GM19324 (cell line): Measurements from ENCODE around the gene GCC2.

ENCODE experiments used
- ATAC-seq: cut with Tn5 transposase; IDR thresholded peaks from one replicate; pipeline ENCODE4 v1.9.1; 2021; ENCODE audit warnings: mild to moderate bottlenecking, moderate library complexity; ENCODE audit not compliant: unreplicated experiment, low FRiP score

GCC2 gene, protein sequence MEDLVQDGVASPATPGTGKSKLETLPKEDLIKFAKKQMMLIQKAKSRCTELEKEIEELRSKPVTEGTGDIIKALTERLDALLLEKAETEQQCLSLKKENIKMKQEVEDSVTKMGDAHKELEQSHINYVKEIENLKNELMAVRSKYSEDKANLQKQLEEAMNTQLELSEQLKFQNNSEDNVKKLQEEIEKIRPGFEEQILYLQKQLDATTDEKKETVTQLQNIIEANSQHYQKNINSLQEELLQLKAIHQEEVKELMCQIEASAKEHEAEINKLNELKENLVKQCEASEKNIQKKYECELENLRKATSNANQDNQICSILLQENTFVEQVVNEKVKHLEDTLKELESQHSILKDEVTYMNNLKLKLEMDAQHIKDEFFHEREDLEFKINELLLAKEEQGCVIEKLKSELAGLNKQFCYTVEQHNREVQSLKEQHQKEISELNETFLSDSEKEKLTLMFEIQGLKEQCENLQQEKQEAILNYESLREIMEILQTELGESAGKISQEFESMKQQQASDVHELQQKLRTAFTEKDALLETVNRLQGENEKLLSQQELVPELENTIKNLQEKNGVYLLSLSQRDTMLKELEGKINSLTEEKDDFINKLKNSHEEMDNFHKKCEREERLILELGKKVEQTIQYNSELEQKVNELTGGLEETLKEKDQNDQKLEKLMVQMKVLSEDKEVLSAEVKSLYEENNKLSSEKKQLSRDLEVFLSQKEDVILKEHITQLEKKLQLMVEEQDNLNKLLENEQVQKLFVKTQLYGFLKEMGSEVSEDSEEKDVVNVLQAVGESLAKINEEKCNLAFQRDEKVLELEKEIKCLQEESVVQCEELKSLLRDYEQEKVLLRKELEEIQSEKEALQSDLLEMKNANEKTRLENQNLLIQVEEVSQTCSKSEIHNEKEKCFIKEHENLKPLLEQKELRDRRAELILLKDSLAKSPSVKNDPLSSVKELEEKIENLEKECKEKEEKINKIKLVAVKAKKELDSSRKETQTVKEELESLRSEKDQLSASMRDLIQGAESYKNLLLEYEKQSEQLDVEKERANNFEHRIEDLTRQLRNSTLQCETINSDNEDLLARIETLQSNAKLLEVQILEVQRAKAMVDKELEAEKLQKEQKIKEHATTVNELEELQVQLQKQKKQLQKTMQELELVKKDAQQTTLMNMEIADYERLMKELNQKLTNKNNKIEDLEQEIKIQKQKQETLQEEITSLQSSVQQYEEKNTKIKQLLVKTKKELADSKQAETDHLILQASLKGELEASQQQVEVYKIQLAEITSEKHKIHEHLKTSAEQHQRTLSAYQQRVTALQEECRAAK (N-terminal part only)

DNA sequence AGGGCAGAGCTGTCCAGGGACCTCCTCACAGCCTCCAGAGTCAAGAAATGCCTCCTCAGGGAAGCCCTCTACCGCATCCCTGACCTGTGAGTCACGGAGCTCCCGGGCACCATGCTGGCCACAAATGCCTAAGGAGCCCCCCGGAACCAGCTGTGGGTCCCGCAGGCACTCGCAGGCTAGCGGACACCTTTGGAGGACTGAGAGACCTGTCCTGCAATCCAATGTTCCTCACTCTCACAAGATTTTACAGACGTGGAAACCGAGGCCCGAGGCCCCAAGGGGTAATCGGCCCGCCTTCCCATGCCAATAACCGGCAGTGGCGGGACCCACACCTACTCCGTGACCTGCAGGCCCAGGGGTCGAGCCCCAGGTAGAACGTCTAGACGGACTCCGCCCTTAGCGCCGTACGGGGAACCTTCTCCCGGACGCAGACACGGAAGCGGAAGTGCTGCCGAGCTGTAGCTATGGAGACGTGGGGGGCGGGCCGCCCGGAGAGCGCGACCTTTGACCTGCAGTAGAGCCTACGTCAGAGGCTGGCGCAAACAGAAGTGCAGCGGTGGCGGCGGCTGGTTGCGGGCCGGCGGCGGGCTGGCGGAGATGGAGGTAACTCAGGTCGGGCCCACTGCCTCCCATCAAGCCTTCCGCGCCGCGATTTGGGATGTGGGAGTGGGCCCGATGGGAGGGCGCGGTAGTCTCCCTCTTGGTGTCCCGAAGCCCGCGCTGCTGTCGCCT is at the start of gene GCC2:
TSS of gene GCC2 (plus strand) at position 529 of the 732 bp plus-strand sequence. CDS start at position 598, 69 bp downstream.
- ATAC-seq = peak; percentile 99

DNA sequence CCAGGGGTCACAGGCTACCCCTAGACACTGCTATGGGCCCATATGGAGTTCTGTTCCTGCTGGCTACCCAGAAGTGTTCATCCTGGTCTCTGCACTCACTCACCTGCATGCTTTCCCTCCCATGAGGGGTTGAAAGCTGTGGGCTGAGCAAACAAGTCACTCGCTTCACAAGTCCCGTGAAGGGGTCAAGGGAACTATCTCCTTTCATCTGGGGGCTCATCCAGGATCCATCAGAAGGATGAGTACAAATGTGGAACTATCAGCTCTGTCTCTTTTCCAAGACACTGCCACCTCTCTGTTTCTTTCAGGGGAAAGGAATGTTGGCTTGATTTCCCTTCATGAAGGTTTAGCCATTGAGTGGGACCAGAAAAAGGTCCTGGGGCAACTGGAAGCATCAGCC is 49.5 kb upstream of the GCC2 start:
- ATAC-seq = no peak

DNA sequence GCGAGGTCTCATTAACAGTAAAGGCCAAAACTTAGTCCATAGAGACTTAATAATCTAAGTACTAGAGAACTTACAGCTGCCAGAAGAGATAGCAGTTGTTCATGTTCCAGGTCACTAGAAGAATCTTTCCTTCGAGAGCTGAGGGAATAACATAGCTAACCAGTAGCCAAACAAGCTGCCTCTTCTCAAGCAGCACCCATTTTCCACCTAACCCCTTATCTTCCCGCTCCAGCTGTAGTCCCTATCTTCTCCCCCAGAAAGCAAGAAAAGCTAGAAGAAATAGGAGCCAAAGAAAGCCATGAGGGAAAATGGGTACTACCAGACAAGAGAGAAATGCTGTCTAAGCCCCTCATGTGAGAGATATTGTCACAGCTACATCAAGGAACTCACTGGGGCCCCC is 47.2 kb upstream of the GCC2 start:
- ATAC-seq = no peak

DNA sequence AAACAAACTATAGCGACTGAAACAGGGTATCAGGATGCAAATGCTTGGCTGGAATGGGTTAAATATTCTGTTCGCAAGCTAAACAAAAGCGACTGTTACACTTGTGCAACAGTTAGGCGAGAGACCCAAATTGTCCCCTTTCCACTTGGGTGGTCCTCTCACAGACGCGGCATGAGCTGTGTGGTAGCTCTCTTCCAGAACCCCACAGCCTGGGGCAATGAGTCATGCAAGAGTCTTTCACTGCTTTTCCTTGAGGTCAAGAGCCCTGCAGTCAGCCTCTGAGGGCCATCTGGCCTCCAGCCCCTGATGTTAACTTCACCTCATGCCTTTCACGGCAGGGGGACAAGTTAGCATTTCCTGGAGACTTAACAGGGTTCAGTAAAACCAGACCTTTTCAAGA is 45.5 kb upstream of the GCC2 start:
- ATAC-seq = no peak

DNA sequence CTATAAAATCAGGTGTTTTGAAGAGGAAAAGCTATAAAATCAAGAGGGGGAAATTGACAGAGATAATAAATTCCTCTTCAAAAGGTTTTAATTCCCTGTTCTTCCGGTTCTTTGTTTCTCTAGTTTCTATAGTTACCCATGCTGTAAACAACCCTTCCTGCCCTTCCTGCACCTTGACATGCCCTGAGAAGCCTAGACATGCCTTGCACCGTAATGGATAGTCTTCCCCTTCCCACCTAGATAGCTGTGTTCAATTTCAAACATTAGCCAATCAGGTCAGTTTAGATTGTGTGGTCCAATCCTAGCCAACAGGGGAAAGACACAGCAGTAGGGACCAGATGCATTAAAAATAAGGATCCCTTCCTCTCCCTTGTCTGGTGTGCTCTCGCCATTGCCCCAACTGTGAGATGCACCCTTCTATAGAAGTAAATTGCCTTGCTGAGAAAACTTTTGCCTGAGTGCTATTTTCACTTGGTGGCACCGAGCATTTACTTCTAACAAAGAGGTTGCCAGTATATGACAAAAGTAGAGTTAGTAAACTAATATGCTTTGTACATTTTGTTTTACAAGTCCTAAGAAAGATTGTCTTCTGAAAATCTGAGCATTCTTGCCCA is 44.1 kb upstream of the GCC2 start:
- no peak for ATAC-seq

DNA sequence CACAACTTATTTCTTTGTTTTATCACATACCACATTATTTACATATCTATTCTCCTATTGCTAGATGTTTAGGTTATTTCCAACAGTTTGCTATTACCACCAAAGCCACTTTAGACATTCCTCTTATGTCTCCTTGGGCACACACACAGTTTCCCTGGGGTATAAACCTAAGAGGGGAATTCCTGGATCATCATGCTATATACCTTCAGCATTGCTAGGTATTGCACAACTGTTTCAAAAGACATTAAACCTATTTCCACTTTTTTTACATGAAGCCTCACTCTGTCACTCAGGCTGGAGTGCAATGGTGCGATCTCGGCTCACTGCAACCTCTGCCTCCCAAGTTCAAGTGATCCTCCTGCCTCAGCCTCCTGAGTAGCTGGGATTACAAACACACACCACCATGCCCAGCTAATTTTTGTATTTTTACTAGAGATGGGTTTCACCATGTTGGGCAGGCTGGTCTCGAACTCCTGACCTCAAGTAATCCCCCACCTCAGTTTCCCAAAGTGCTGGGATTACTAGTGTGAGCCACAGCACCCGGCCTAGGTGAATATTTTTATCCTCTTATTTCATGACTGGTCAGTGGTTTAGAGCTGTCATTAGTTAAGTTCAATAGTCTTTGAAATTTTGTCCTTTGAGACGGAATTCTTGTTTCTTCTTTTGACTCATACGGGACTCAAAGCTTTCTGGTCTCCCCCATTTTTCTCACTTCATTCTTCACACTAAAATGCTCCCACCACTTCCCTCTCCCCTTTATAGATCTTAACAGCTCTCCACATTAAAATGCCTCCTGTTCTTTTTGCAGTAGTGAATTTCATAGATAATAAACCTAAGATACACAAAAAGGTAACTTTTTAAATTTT is 40.9 kb upstream of the GCC2 start:
- ATAC-seq = no peak

DNA sequence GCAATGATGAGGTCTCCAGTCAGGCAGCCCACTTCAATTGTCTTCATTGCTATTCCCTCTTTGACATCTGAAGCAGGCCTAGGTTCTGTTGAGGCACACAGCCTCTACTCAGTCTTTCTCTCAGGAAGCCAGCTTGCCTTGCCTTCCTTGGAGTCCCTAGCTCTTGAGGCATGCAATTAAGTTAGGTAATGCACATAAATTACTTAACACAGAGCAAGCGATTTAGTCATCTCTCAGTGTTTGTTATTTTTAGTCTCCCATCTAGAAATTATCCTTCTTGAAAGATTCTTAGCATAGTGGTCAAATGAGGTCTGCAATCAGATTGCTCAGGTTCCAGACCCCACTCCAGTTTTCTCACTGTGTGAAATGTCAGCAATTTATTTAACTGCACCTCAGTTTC is 39.2 kb upstream of the GCC2 start:
- ATAC-seq = no peak

DNA sequence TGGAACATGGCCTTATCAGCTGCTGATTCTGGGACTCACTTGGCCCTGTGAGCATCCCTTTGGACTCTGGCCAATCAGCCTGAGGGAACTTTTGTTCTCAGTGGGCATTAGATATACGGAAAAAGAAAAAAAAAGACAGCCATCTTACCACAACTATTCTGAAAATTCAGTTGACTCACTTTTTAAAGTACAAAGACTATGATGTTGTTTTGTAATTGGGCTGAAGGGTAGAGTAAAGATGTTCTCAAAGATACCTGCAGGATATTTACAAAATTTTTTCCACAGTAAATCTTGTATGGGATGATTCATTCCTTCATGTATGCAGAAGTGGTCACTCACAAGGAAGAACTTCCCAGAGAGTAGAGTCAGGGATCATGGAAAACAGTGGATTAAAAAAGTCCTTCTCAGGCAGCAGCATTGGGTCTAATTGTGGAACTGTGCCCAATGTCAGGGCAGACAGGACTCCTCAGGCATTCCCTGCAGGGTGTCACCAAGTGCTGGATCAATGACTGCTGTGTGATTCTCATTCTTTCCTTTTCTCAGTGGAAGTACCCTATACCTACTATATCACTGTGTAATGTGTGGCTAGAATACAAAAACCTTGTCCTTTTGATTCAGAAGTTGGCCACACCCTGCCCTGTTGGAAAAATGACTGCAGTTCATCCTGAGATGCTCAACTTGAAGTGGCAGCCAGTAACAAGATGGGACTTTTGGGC is 35.9 kb upstream of the GCC2 start:
- ATAC-seq = no peak

DNA sequence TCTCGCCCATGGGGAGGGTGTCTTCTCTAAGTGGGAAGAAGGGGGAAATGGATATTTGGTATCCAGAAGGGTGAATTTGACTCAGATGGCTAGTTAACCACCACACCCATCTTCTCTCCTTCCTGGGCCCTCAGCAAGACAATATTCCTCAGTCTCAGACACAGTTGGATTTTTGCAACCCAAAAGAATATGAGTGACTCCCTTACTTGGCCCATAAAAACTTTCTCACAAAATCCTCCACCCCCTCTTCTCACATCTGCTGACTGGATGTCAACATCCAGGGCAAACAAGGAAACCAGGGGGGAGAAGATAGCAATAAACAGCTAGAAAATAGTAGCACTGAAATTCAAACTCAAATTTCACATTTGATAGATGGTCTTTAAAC is 35.3 kb upstream of the GCC2 start:
- ATAC-seq = no peak

DNA sequence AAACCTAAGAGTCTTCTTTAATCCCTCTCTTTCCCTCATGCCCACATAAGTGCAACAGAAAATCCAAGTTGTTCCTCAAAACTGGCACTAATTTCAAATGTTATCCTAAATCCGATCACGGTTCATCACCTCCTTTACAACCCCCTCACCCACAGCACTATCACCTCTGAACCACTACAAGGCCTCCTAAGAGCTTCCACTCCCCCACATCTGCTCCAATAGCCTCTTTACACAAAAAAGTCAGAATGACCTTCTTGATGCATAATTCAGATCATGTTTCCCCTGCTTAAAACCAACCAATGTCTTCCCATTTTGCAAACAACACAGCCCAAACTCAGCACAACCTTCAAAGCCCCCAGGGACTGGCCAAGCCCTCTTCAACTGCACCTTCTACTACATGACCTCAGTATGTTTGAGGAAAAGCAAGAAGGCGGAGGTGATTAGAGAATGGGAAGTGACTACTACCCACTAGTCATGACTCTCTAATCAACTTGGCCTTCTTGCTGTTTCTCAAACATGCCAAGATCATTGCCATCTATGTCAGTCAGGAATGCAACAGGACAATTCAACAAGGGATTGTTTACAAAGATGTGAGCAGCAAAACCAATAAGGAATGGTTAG is 34.6 kb upstream of the GCC2 start:
- no peak for ATAC-seq

DNA sequence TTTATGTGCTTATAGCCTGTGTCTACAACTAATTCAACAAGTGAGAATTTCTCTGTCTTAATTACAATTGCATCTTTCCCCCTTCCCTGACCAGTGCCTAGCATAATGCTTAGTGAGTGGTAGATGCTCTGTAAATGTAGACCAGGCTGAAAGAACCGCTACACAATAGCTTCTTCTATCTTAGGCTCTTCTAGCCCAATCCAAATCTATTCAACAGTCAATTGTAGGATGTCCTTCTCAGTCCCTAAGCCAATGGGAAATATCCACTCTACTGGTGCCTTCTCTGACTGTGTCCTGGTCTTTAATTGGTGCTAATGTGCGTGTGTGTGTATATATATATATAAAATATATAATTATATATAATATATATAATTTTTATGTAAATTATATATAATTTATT is 34.1 kb upstream of the GCC2 start:
- no peak for ATAC-seq

DNA sequence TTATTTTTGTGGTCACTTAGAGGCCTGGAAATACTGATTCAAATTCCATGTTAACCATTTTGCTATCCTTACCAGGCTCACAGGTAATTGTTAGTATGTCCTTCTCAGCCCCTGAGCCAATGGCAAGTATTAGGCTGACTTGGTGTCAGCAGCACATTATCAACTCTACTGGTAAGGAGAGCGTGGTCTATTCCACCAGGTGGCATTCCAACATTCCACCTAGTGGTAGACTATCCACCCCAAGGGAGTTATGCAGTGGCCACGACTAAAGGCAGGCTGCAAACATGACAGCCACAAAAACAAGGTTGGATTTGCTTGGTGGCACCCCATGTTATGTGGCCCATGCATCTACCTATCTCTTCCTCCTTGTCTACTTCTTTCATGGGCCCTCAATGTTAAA is 31.8 kb upstream of the GCC2 start:
- ATAC-seq = no peak

DNA sequence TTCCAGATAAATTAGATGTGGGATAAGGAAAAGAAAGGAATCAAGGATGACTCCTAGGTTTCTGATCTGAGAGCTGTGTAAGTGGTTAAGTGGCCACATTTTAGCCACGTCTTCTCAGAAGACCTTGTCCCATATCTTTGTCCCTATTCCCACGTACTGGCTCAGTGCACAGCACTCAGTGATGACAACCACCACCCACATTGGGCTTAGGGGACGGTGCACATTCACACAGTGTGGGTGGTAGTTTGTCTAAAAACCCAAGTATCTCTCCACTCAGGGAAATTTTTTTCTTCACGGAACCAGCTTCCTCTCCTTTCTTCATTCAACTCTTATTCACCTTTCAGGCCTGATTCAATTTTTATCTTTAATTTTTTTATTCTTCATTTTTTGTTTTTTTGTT is 30.6 kb upstream of the GCC2 start:
- ATAC-seq = no peak

DNA sequence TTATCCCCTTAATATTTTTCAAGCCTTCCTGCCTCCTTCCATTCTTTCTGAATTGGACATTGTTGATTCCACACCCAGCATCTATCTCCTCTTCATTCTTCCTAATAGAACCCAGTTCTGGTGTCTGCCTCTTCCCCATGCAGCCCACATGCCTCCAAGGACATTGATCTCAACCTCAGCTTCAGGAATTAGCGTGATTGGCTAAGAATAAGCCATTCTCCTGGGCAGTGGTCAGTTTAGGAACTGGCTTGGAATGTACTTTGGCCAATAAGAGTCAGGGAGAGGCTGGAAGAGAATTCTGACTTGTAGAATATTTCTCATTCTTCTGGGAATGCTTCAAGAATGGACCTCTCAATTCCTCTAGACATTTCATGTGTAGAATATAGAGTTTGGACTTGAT is 25.9 kb upstream of the GCC2 start:
- no peak for ATAC-seq

DNA sequence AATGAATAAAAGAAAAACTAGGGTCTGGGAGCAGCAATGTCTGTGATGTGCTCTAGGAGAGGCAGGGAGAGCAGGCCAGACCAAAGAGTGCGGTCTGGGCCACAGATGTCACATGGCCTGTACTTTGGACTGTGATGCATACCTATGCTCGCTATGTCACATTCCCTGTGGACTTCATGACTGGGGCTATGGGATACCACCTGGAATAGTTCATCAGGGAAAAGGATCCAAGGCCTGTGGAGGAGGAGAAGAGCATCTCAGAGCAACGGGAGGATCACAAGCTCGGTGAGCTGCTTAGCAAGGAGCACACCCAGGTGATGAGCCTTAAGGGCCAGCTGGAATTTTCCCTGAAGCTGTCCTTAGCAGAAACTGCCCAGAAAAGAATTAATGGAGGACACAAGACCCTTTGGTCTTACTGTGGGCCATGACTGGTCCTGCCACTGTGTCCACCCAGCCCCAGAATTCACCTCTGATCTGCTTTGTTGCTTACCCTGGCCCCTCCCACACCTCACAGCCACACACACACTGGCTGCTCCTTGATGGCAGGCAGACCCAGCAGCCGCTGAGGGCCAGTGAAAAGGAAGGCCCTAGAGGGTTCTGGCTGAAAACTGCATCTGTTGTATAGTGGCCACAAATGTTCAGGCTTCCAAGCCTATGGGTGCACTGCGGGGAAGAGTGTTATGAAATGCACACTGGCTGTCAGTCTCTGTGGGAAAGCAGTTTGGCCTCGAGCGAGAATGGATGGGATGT is 25.3 kb upstream of the GCC2 start:
- no peak for ATAC-seq

DNA sequence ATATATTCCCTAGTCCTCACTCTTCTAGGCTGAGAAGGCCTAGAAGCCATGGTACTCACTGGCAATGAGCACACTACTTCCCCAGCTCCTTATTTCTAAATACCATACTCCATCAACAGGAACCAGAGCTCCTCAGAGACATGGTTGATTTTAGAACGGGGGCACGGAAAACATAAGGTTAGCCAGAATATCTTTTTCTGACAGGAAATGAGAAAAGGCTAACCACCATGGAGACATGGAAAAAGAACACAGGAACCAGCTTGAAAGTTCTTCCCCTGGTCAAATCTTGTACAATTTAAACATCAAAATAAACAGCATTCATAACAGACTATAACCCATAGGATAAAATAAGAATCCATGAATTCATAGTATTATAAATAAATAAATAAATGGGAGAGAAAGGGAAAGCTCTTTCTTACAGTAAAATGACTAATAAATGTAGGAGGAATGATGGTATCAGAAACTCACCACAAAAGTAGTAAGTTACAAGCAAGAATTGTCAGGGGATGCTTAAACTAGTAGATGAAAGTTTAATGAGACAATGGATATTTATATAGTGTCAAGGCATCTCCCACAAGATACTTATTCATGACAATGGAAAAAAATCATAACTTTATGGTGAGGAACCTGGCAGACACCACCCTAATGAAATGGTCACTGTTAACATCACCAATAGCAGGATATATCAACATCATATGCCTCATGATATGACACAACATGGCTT is 20.6 kb upstream of the GCC2 start:
- ATAC-seq = no peak
